NCI-H146 treated with DMSO at 0.1 percent for 48 hours (cell line): Measurements from ENCODE around the gene ELOA.
"Not testable (repeated sequence)": the region's sequence is repeated elsewhere in the genome, so short reads cannot be mapped to it uniquely, and the experiment has no call there.

Experiments used
- DNase-seq: peaks from one replicate; lab custom pipeline; 2025; ENCODE audit not compliant: unreplicated experiment; lab: John Stamatoyannopoulos, UW

Gene ELOA

GRCh38 chr1:23743287-23744152, at the start of gene ELOA:
Gene ELOA (plus strand): TSS chr1:23743471. CDS start chr1:23743504, 33 bp downstream.
- DNase-seq: peak; percentile 30

GRCh38 chr1:23693599-23693998, 49.7 kb upstream of the ELOA start:
- DNase-seq: no peak

- no peak for DNase-seq
These were observed 48.9 kb upstream of the ELOA start for GRCh38 chr1:23694371-23694770.

GRCh38 chr1:23695667-23696066, 47.6 kb upstream of the ELOA start:
- no peak for DNase-seq

- no peak for DNase-seq
These were observed 46.8 kb upstream of the ELOA start for GRCh38 chr1:23696335-23696989.

- DNase-seq: no peak
These were observed 44.8 kb upstream of the ELOA start for GRCh38 chr1:23698466-23698865.

- no peak for DNase-seq
These were observed 43.7 kb upstream of the ELOA start for GRCh38 chr1:23699280-23700179.

- DNase-seq: no peak
These were observed 42.0 kb upstream of the ELOA start for GRCh38 chr1:23701310-23701709.

- DNase-seq: no peak
These were observed 41.3 kb upstream of the ELOA start for GRCh38 chr1:23701996-23702395.

GRCh38 chr1:23704834-23705495, 38.3 kb upstream of the ELOA start:
- no peak for DNase-seq

GRCh38 chr1:23709229-23709628, 34.0 kb upstream of the ELOA start:
- no peak for DNase-seq

- no peak for DNase-seq
These were observed 24.8 kb upstream of the ELOA start for GRCh38 chr1:23718482-23718881.

- no peak for DNase-seq
These were observed 24.0 kb upstream of the ELOA start for GRCh38 chr1:23719162-23719820.

GRCh38 chr1:23720256-23720995, 22.8 kb upstream of the ELOA start:
- DNase-seq: no peak

- no peak for DNase-seq
These were observed 20.6 kb upstream of the ELOA start for GRCh38 chr1:23722652-23723051.

- DNase-seq: no peak
These were observed 16.6 kb upstream of the ELOA start for GRCh38 chr1:23726686-23727085.

- no peak for DNase-seq
These were observed 15.9 kb upstream of the ELOA start for GRCh38 chr1:23727362-23727811.

GRCh38 chr1:23732363-23733224, 10.7 kb upstream of the ELOA start:
- no peak for DNase-seq

GRCh38 chr1:23733281-23733680, 10.0 kb upstream of the ELOA start:
- DNase-seq: not testable (repeated sequence)
